Posterior vena cava (tissue), 2 donors: ENCODE measurements around the gene DNAL1. TPM values are rescaled to one million over a fixed set of nuclear protein-coding genes. Genes with fewer than 3 reads are reported as not detected.

ENCODE experiments used
- DNase-seq: peaks from one replicate; pipeline ENCODE4 v3.0.0-alpha.2; 2020; ENCODE audit warnings: low spot score
- intact Hi-C, 2 donors: fragments of 100-400 bp; cut with DNase I; formaldehyde crosslinking; loops; one replicate each; pipeline versions ENCODE4 v1.14.1 to v1.14.2; 2022 to 2023
- long read RNA-seq, 2 donors: library from polyadenylated mRNA; unstranded; transcript quantifications; one replicate each; pipeline ENCODE4 v2.0.0, GENCODE V29; 2020 to 2021
- total RNA-seq, 2 donors: library from RNA; stranded (reverse); fragmentation: NEBNext Ultra II Directional; extraction: Animal tissue kit (Norgen Biotek cat#: 25700); gene quantifications; one replicate each; pipeline ENCODE4 v1.2.1, GENCODE V29; 2021
- donor health status: DM: yes; HTN: yes; CAD: no.
- donor health status: DM: yes; HTN: yes; CAD: no.

Gene DNAL1
- 10 to 100 TPM; 20.2 to 32.7 TPM for total RNA-seq
- long read RNA-seq, donor 1, partial matches to known transcripts: 0 of 2 reads
- long read RNA-seq, donor 1, other reads (novel, unspliced or antisense): 2 of 2 reads
- long read RNA-seq, donor 2, full-length matches to known transcripts: 7 of 13 reads
- long read RNA-seq, donor 2, partial matches to known transcripts: 0 of 13 reads
- long read RNA-seq, donor 2, other reads (novel, unspliced or antisense): 6 of 13 reads

GRCh38 chr14:73644531-73645247 is at the start of gene DNAL1:
Gene DNAL1, plus strand, starts transcription at chr14:73644986. Its CDS starts 54 bp downstream, at chr14:73645040.
- intact Hi-C loops: no loop called here
- peak; percentile 98 for DNase-seq

DNA sequence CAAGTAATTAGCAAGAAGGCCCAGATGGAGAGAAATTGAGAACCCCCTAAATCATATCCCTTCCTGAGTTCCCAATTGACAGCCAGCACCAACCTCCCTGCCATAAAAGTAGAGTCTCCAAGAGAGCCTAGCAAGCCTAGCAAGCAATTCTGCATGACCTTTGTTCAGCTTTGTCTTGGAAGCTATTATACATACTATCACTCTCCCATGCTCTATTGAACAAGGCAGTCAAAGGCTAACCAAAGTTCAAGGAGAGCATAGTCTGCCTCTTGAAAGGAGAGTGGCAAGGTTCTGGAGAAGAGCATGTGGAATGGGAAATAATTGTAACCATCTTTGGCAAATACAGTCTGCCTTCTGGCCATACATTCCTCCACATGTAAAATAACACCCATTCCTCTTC is 45.3 kb upstream of the DNAL1 start:
- intact Hi-C loops: no loop called here
- no peak for DNase-seq

GRCh38 chr14:73602994-73603393 is 41.8 kb upstream of the DNAL1 start:
- intact Hi-C loops: no loop called here

DNA sequence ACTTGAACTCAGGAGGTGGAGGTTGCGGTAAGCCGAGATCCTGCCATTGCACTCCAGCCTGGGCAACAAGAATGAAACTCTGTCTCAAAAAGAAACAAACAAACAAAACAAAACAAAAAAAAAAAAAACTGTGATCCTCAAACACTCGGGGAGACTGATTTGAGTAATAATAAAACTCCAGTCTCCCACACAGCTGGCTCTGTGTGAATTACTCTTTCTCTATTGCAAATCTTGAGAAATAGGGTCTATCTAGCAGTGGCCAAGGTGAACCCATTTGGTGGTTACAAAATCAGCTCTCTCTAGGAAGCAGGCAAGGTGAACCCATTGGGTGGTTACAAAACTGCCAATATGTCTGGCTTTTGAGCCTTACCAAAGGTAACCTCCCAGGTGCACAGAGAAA is 38.5 kb upstream of the DNAL1 start:
- no peak for DNase-seq
- intact Hi-C loops: no loop called here

More at GRCh38 chr14:73602994-73603393, 41.8 kb upstream of the DNAL1 start:
- DNase-seq: no peak

GRCh38 chr14:73607241-73607640 is 37.5 kb upstream of the DNAL1 start:
- intact Hi-C loops: no loop called here
- peak; percentile 19 for DNase-seq

- DNase-seq: no peak
- intact Hi-C loops: no loop called here
Observed at GRCh38 chr14:73610687-73611086, 34.1 kb upstream of the DNAL1 start.

- intact Hi-C loops: no loop called here
- peak; percentile 92 for DNase-seq
Observed at GRCh38 chr14:73612339-73613045, 32.3 kb upstream of the DNAL1 start, which contains the start of gene ACOT6. Gene ACOT6, plus strand, starts transcription at chr14:73612517. Its CDS starts 55 bp downstream, at chr14:73612572.

DNA sequence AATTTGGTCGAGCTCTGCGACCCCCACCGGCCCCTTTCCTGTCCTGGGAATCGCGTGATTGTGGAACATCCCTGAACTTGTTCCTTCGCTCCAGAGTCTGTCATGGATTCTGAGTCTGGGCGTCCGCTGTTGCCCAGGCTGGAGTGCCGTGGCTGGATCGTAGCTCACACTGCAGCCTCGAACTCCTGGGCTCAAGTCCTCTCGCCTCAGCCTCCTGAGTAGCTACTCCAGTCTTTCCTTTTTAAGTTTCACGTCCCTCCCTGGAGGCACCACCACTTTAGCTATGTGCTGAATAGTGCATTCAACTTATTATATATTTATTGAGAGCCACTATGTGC is 31.8 kb upstream of the DNAL1 start:
- intact Hi-C loops: no loop called here
- no peak for DNase-seq

- DNase-seq: no peak
- intact Hi-C loops: no loop called here
Observed at GRCh38 chr14:73613419-73613963, 31.3 kb upstream of the DNAL1 start.

DNA sequence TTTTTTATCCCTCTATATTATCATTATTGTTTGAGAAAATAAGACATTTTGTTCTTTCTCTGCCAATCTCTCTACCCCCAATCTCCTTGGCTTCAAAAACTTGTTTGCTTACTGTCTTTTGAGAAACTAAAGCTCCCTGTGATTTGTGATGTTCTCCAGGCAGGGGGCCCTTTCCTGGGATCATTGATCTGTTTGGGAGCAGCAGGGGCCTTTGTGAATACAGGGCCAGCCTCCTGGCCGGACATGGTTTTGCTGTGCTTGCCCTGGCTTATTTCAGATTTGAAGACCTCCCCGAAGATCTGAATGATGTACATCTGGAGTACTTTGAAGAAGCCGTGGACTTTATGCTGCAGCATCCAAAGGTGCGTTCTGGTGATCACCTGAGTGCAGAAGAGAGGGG is 28.0 kb upstream of the DNAL1 start:
- intact Hi-C loops: no loop called here
- no peak for DNase-seq

GRCh38 chr14:73619524-73619923 is 25.3 kb upstream of the DNAL1 start:
- no peak for DNase-seq
- intact Hi-C loops: no loop called here

DNA sequence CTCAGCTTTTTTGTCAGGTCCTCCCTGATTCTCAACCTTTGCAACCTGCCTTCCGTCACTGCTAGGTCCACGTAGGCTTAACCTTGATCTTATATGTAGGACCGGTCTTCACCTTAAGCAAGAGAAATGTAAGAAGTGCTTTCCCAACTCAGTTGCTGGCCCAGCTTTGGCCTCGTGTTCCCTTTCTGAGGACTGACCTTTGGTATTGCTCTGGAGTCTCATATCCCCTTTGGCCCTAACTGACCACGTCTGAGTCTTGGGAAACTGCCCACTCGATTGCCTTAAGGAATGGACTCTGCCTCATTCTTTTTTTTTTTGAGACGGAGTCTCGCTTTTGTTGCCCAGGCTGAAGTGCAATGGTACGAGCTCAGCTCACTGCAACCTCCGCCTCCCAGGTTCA is 24.5 kb upstream of the DNAL1 start:
- intact Hi-C loops: no loop called here
- no peak for DNase-seq

DNA sequence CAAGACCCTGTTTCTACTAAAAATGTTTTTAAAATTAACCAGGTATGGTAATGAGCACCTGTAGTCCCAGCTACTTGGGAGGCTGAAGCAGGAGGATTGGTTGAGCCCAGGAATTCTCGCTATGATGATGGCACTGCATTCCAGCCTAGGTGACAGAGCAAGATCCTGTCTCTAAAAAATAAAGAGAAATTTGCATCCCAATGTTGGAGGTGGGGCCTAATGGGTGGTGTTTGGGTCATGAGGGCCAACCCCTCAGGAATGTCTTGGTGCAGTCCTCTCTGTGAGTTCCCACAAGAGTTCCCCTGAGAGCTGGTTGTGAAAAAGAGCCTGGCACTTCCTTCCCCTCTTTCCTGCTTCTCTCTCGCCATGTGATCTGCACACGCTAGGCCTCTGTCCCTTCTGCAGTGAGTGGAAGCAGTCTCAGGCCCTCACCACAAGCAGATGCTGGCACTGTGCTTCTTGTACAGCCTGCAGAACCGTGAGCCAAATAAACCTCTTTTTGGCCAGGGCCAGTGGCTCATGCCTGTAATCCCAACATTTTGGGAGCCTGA is 21.2 kb upstream of the DNAL1 start:
- intact Hi-C loops: no loop called here
- DNase-seq: no peak

GRCh38 chr14:73625706-73626105 is 19.1 kb upstream of the DNAL1 start:
- intact Hi-C loops: no loop called here

GRCh38 chr14:73627151-73627558 is 17.6 kb upstream of the DNAL1 start:
- intact Hi-C loops: no loop called here
- no peak for DNase-seq

More at GRCh38 chr14:73625706-73626105, 19.1 kb upstream of the DNAL1 start:
- DNase-seq: no peak

- DNase-seq: no peak
- intact Hi-C loops: loop anchor here (5.0 kb wide), 1 partner anchor 123 kb away; no protein-coding TSS in a partner anchor
Observed at GRCh38 chr14:73630009-73630780, 14.6 kb upstream of the DNAL1 start.

- DNase-seq: peak; percentile 81
- intact Hi-C loops: loop anchor here (5.0 kb wide), 1 partner anchor 126 kb away; no protein-coding TSS in a partner anchor
Observed at GRCh38 chr14:73633116-73634010, 11.4 kb upstream of the DNAL1 start.
